WTC11 (cell line): ENCODE measurements around the gene FGF12. TPM values are rescaled to one million over a fixed set of nuclear protein-coding genes. Genes with fewer than 3 reads are reported as not detected.

Source experiments
- ATAC-seq: fragments of 200-7000 bp; cut with Tn5 transposase; 2 replicates; pipeline ENCODE4 v1.10.0; 2021; ENCODE audit warnings: mild to moderate bottlenecking, moderate library complexity
- CTCF ChIA-PET: fragments of 300-600 bp; sonication (Branson Sonifier 250); formaldehyde crosslinking; loops from one replicate; lab custom pipeline; 2021; ENCODE audit warnings: antibody characterized with exemption; lab: Charles Lee
- POLR2A ChIA-PET: fragments of 350-600 bp; sonication (Branson Sonifier 250); formaldehyde crosslinking; loops from one replicate; lab custom pipeline; 2021; ENCODE audit warnings: antibody characterized with exemption; lab: Charles Lee
- DNase-seq: peaks from one replicate; pipeline ENCODE4 v3.0.0; 2021; ENCODE audit warnings: low spot score
- H3K27ac Mint-ChIP-seq: 2 replicates; pipeline ENCODE4 v1.8.0; 2021; ENCODE audit warnings: mixed read lengths
- H3K27me3 Mint-ChIP-seq: 2 replicates; pipeline ENCODE4 v1.8.0; 2021; ENCODE audit warnings: low read depth, mild to moderate bottlenecking, moderate library complexity, mixed read lengths
- H3K36me3 Mint-ChIP-seq: 2 replicates; pipeline ENCODE4 v1.8.0; 2021; ENCODE audit warnings: mixed read lengths
- H3K4me1 Mint-ChIP-seq: 2 replicates; pipeline ENCODE4 v1.8.0; 2022; ENCODE audit warnings: mixed read lengths
- H3K4me3 Mint-ChIP-seq: 2 replicates; pipeline ENCODE4 v1.8.0; 2021; ENCODE audit warnings: mild to moderate bottlenecking, moderate library complexity, mixed read lengths
- H3K9me3 Mint-ChIP-seq: 2 replicates; pipeline ENCODE4 v1.8.0; 2021; ENCODE audit warnings: mixed read lengths
- CBFB ChIP-seq: sonication (generic); formaldehyde crosslinking; IDR thresholded peaks from 2 replicates; pipeline ENCODE4 v1.8.1; 2022; ENCODE audit warnings: mild to moderate bottlenecking, low read depth, missing genetic modification reagents
- CREB1 ChIP-seq: sonication (generic); formaldehyde crosslinking; IDR thresholded peaks from 2 replicates; pipeline ENCODE4 v1.8.0; 2023; ENCODE audit warnings: mild to moderate bottlenecking, missing genetic modification reagents
- CREM ChIP-seq: sonication (generic); formaldehyde crosslinking; IDR thresholded peaks from 2 replicates; pipeline ENCODE4 v1.8.1; 2022; ENCODE audit warnings: mild to moderate bottlenecking, missing genetic modification reagents, moderate library complexity
- ERG ChIP-seq: fragments of 250-450 bp; sonication (Bioruptor Pico); IDR thresholded peaks from 2 replicates; pipeline ENCODE4 v1.8.0; 2021; ENCODE audit warnings: mild to moderate bottlenecking
- ESRRA ChIP-seq: sonication (generic); formaldehyde crosslinking; IDR thresholded peaks from 2 replicates; pipeline ENCODE4 v1.8.1; 2022; ENCODE audit warnings: mild to moderate bottlenecking, missing genetic modification reagents, borderline replicate concordance
- FOXP1 ChIP-seq: sonication (generic); formaldehyde crosslinking; IDR thresholded peaks from 2 replicates; pipeline ENCODE4 v1.8.0; 2022; ENCODE audit warnings: missing genetic modification reagents, mild to moderate bottlenecking, moderate library complexity, borderline replicate concordance
- MLX ChIP-seq: sonication (generic); formaldehyde crosslinking; IDR thresholded peaks from 2 replicates; pipeline ENCODE4 v1.8.1; 2023; ENCODE audit warnings: mild to moderate bottlenecking, missing genetic modification reagents, moderate library complexity
- PRDM15 ChIP-seq: sonication (generic); formaldehyde crosslinking; IDR thresholded peaks from 2 replicates; pipeline ENCODE4 v1.8.0; 2022; ENCODE audit warnings: missing genetic modification reagents
- STAT6 ChIP-seq: sonication (generic); formaldehyde crosslinking; conservative IDR thresholded peaks from 2 replicates; pipeline ENCODE4 v1.8.1; 2023; ENCODE audit warnings: mild to moderate bottlenecking, low read depth, missing genetic modification reagents, moderate library complexity
- USF2 ChIP-seq: sonication (generic); formaldehyde crosslinking; IDR thresholded peaks from 2 replicates; pipeline ENCODE4 v1.8.1; 2023; ENCODE audit warnings: mild to moderate bottlenecking, missing genetic modification reagents, moderate library complexity
- ZBTB21 ChIP-seq: sonication (generic); formaldehyde crosslinking; IDR thresholded peaks from 2 replicates; pipeline ENCODE4 v1.8.1; 2023; ENCODE audit warnings: mild to moderate bottlenecking, missing genetic modification reagents, borderline replicate concordance
- ZNF138 ChIP-seq: sonication (generic); formaldehyde crosslinking; conservative IDR thresholded peaks from 2 replicates; pipeline ENCODE4 v1.8.1; 2022; ENCODE audit warnings: mild to moderate bottlenecking, moderate library complexity, missing genetic modification reagents
- ZNF232 ChIP-seq: sonication (generic); formaldehyde crosslinking; IDR thresholded peaks from 2 replicates; pipeline ENCODE4 v1.8.0; 2022; ENCODE audit warnings: mild to moderate bottlenecking, missing genetic modification reagents
- ZNF425 ChIP-seq: fragments of 250-450 bp; sonication (Bioruptor Pico); conservative IDR thresholded peaks from 2 replicates; pipeline ENCODE4 v1.9.0; 2021; ENCODE audit warnings: mild to moderate bottlenecking
- ZNF532 ChIP-seq: fragments of 250-450 bp; sonication (Bioruptor Pico); IDR thresholded peaks from 2 replicates; pipeline ENCODE4 v1.9.0; 2021; ENCODE audit warnings: mild to moderate bottlenecking, borderline replicate concordance
- total RNA-seq: library from RNA; stranded (reverse); gene quantifications from 3 replicates; pipeline ENCODE4 v1.2.3, GENCODE V29; 2021

FGF12 gene
- total RNA-seq, 1 experiment from 2014 or later: 13.5 TPM

- TF ChIP-seq USF2 (CRISPR knock-in tag) (no peak), CREB1 (no peak), ERG (CRISPR knock-in tag) (no peak), MLX (CRISPR knock-in tag) (no peak), ZNF138 (CRISPR knock-in tag) (no peak), ZNF532 (CRISPR knock-in tag) (no peak)
Measured at GRCh38 chr3:192629429-192629828, 97.9 kb downstream of the FGF12 start (continued).

GRCh38 chr3:192621909-192622308 lies 105.4 kb downstream of the FGF12 start:
- H3K4me3 Mint-ChIP-seq: no peak overlapping the region
- TF ChIP-seq ZNF232 (CRISPR knock-in tag) (no peak), FOXP1 (CRISPR knock-in tag) (no peak), MLX (CRISPR knock-in tag) (no peak), CBFB (CRISPR knock-in tag) (no peak), CREM (CRISPR knock-in tag) (no peak), ZBTB21 (CRISPR knock-in tag) (no peak), ESRRA (no peak), ZNF425 (no peak), CREB1 (no peak), PRDM15 (CRISPR knock-in tag) (no peak), STAT6 (no peak)
- TF ChIP-seq, all 79 proteins: peak for 0
- Mint-ChIP-seq H3K36me3 (no peaks in the 10 kb centered on the region), H3K9me3 (no peaks in the 10 kb centered on the region), H3K4me1 (peaks cover 11% of the 10 kb centered on the region), H3K27me3 (no peaks in the 10 kb centered on the region), H3K27ac (no peak overlapping the region)
- ChIA-PET CTCF (no interaction called here), POLR2A (no interaction called here)
- ATAC-seq: no peak
- no peak for DNase-seq
